ENCODE data around the gene HIPK1. TPM values are rescaled to one million over a fixed set of nuclear protein-coding genes. Genes with fewer than 3 reads are reported as not detected.
"Not testable (repeated sequence)": the region's sequence is repeated elsewhere in the genome, so short reads cannot be mapped to it uniquely, and the experiment has no call there.

HIPK1 gene
- total and polyA plus RNA-seq, 4 donors: 10.9 to 87.2 (median 54.5) TPM

- peaks cover 8 to 29% (median 13%) of the 10 kb centered on the region in 5 donors for H3K4me1 ChIP-seq (ENCODE audit: control insufficient read depth in 5 of 5, insufficient read depth in 5 of 5, low read length in 5 of 5)
- H3K36me3 ChIP-seq (ENCODE audit: control insufficient read depth in 4 of 4, insufficient read depth in 4 of 4, low read length in 4 of 4): peaks cover 0 to 14% (median 5%) of the 10 kb centered on the region in 4 donors
- ATAC-seq (ENCODE audit: insufficient read depth, low FRiP score) (no peak), DNase-seq (peak in 2 of 3 donors; percentile 24 to 44)
- H3K27ac ChIP-seq (ENCODE audit: low read depth in 1 of 2, low read length in 1 of 2): no peak overlapping the region
- peak overlapping the region in 1 of 2 donors; percentile 17 for H3K9ac ChIP-seq (ENCODE audit: insufficient read depth in 1 of 2, low read length in 2 of 2)
- H3K4me3 ChIP-seq: no peak overlapping the region
- 38 to 40% methylated on average over 3 of the region's 3 CpGs for WGBS, 2 donors
- TF ChIP-seq CTCF (IDR thresholded peaks at IDR 0.05; ENCODE audit: control extremely low read depth, extremely low read depth): no peak
- no peaks in the 10 kb centered on the region for H3K27me3 ChIP-seq (ENCODE audit: control insufficient read depth in 3 of 3, insufficient read depth in 3 of 3, low read length in 2 of 3)
- H3K9me3 ChIP-seq (ENCODE audit: control insufficient read depth in 4 of 4, insufficient read depth in 3 of 4, low read length in 3 of 4): no peaks in the 10 kb centered on the region
Measured at GRCh38 chr1:113946678-113947387, 17.7 kb downstream of the HIPK1 start.

DNA sequence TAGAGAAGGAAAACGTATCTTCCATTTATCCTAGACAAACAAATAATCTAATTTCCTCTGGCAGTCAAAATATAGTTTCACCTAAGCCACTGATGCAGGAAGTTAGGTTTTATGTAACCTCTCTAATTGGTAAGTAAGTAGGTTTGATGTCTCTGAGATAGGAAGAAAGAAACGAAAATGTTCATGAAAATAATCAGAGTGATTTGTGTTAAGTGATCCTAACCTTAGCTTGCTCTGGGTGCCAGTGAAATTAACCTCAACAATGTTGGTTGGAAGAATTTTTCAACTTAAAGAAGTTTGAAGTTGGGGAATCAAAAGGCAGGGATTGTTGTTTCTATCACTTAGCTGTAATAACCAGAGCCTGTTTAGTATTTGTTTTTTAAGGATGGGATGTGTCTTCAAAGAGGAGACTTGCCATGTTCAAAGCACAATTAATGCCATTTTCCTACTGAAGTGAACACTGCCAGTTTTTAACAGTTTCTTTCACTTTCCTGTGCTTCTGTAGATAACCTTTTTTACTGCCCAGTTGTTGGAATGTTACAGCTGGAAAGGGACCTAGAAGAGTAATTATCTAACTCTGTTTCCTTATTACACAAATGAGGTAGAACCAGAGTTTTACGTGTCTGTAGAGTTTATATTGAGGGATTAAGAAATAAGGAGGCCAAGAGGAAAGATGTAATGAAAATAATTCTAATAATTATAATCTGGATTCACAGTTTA lies 18.4 kb downstream of the HIPK1 start:
- no peak for TF ChIP-seq CTCF (IDR thresholded peaks at IDR 0.05; ENCODE audit: control extremely low read depth, extremely low read depth)
- Histone ChIP-seq H3K9ac (ENCODE audit: insufficient read depth in 1 of 2, low read length in 2 of 2) (peak overlapping the region in 1 of 2 donors; percentile 17), H3K9me3 (ENCODE audit: control insufficient read depth in 4 of 4, insufficient read depth in 3 of 4, low read length in 3 of 4) (no peaks in the 10 kb centered on the region), H3K27me3 (ENCODE audit: control insufficient read depth in 3 of 3, insufficient read depth in 3 of 3, low read length in 2 of 3) (no peaks in the 10 kb centered on the region), H3K27ac (ENCODE audit: low read depth in 1 of 2, low read length in 1 of 2) (no peak overlapping the region), H3K36me3 (ENCODE audit: control insufficient read depth in 4 of 4, insufficient read depth in 4 of 4, low read length in 4 of 4) (peaks cover 0 to 14% (median 3%) of the 10 kb centered on the region in 4 donors), H3K4me3 (no peak overlapping the region), H3K4me1 (ENCODE audit: control insufficient read depth in 5 of 5, insufficient read depth in 5 of 5, low read length in 5 of 5) (peaks cover 8 to 29% (median 13%) of the 10 kb centered on the region in 5 donors)
- DNase-seq (no peak), ATAC-seq (ENCODE audit: insufficient read depth, low FRiP score) (no peak)
- WGBS, 2 donors: 5 to 11% methylated on average over 3 of the region's 3 CpGs

DNA sequence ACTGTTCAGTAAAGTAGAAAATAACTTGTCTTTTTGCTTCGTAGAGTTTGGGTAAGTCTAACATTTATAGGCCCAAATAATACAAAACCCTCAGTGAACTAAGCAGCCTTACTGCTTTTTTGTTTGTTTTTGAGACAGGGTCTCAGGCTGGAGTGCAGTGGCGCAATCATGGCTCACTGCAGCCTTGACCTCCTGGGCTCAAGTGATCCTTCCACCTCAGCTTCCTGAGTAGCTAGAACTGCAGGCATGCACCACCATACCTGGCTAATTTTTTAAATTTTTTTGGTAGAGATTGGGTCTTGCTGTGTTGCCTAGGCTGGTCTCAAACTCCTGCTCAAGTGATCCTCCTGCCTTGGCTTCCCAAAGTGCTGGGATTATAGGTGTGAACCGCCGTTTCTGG lies 19.0 kb downstream of the HIPK1 start:
- Histone ChIP-seq H3K36me3 (ENCODE audit: control insufficient read depth in 4 of 4, insufficient read depth in 4 of 4, low read length in 4 of 4) (peaks cover 0 to 11% (median 1%) of the 10 kb centered on the region in 4 donors), H3K27ac (ENCODE audit: low read depth in 1 of 2, low read length in 1 of 2) (peak overlapping the region in 1 of 2 donors; percentile 14), H3K4me1 (ENCODE audit: control insufficient read depth in 5 of 5, insufficient read depth in 5 of 5, low read length in 5 of 5) (peaks cover 8 to 29% (median 13%) of the 10 kb centered on the region in 5 donors)
- not testable (repeated sequence) for H3K9me3 ChIP-seq (ENCODE audit: control insufficient read depth in 4 of 4, insufficient read depth in 3 of 4, low read length in 3 of 4); DNase-seq; H3K27me3 ChIP-seq (ENCODE audit: control insufficient read depth in 3 of 3, insufficient read depth in 3 of 3, low read length in 2 of 3); ATAC-seq (ENCODE audit: insufficient read depth, low FRiP score); H3K4me3 ChIP-seq; H3K9ac ChIP-seq (ENCODE audit: insufficient read depth in 1 of 2, low read length in 2 of 2)
- 73 to 78% methylated on average over 4 of the region's 4 CpGs for WGBS, 2 donors

- no peaks in the 10 kb centered on the region for H3K27me3 ChIP-seq (ENCODE audit: control insufficient read depth in 3 of 3, insufficient read depth in 3 of 3, low read length in 2 of 3)
- H3K4me3 ChIP-seq: no peak overlapping the region
- H3K4me1 ChIP-seq (ENCODE audit: control insufficient read depth in 5 of 5, insufficient read depth in 5 of 5, low read length in 5 of 5): peaks cover 8 to 29% (median 13%) of the 10 kb centered on the region in 5 donors
- no peak overlapping the region for H3K9ac ChIP-seq (ENCODE audit: insufficient read depth in 1 of 2, low read length in 2 of 2)
- DNase-seq: peak in 1 of 3 donors; percentile 23
- no peak overlapping the region for H3K27ac ChIP-seq (ENCODE audit: low read depth in 1 of 2, low read length in 1 of 2)
- no peak for TF ChIP-seq CTCF (IDR thresholded peaks at IDR 0.05; ENCODE audit: control extremely low read depth, extremely low read depth)
- peaks cover 0 to 9% (median 1%) of the 10 kb centered on the region in 4 donors for H3K36me3 ChIP-seq (ENCODE audit: control insufficient read depth in 4 of 4, insufficient read depth in 4 of 4, low read length in 4 of 4)
- 88 to 89% methylated on average over 5 of the region's 5 CpGs for WGBS, 2 donors
- ATAC-seq (ENCODE audit: insufficient read depth, low FRiP score): no peak
- H3K9me3 ChIP-seq (ENCODE audit: control insufficient read depth in 4 of 4, insufficient read depth in 3 of 4, low read length in 3 of 4): no peaks in the 10 kb centered on the region
Measured at GRCh38 chr1:113949007-113949406, 19.9 kb downstream of the HIPK1 start.

All from lung (tissue), 12 donors.